HG03103 (cell line): ENCODE data around the gene SLC1A1.
A peak's percentile ranks its signal among the peaks of the same experiment; 100 is the strongest.
"Not testable (repeated sequence)": the region's sequence is repeated elsewhere in the genome, so short reads cannot be mapped to it uniquely, and the experiment has no call there.

Source experiments
- ATAC-seq: cut with Tn5 transposase; IDR thresholded peaks from one replicate; pipeline ENCODE4 v1.9.1; 2021; ENCODE audit warnings: low read depth; ENCODE audit not compliant: unreplicated experiment

SLC1A1 gene

GRCh38 chr9:4604678-4605095 lies 114.4 kb downstream of the SLC1A1 start:
- peak; percentile 71 for ATAC-seq

DNA sequence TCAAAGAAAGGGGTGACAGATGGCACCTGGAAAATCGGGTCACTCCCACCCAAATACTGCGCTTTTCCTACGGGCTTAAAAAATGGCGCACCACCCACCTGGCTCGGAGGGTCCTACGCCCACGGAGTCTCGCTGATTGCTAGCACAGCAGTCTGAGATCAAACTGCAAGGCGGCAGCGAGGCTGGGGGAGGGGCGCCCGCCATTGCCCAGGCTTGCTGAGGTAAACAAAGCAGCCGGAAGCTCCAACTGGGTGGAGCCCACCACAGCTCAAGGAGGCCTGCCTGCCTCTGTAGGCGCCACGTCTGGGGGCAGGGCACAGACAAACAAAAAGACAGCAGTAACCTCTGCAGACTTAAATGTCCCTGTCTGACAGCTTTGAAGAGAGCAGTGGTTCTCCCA lies 115.8 kb downstream of the SLC1A1 start:
- not testable (repeated sequence) for ATAC-seq

DNA sequence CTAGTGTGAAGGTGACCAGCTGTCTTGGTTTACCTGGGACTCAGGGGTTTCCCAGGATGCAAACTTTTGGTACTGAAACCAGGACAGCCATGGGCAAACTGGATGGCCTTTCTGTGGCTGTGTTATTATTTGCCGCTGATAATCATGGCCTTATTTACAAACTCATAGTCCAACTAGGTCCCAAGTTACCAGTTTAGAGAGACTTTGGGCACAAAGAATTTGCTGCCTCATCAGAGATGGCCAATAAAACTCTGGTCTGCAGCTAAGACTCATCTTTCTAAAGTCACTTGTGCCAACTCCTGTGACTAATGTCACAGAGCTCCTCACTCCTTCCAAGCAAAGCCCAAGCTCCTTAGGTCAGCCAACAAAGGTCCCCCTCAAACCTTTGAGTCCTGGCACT lies 124.4 kb downstream of the SLC1A1 start:
- no peak for ATAC-seq

- ATAC-seq: no peak
Observed at GRCh38 chr9:4615251-4615650, 125.0 kb downstream of the SLC1A1 start.

- no peak for ATAC-seq
Observed at GRCh38 chr9:4615778-4616177, 125.5 kb downstream of the SLC1A1 start.

- ATAC-seq: no peak
Observed at GRCh38 chr9:4617752-4618151, 127.5 kb downstream of the SLC1A1 start.

DNA sequence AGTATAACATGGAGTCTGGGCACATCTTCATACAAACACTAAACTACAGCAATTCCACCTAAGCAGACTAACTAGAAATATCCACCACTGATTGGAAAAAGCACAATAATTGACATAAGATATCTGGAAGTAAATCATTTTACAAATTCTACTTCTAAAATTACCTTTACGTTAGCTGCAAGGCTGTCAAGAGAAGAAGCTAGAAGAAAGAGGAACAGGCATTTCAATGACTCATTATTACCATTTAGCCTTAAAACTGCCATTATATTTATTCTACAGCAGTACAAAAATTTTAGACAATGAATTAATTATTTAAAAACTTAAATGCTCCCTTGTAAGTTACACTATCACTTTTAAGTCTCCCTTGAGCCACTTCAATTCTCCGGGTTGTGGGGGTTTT lies 128.4 kb downstream of the SLC1A1 start:
- no peak for ATAC-seq

DNA sequence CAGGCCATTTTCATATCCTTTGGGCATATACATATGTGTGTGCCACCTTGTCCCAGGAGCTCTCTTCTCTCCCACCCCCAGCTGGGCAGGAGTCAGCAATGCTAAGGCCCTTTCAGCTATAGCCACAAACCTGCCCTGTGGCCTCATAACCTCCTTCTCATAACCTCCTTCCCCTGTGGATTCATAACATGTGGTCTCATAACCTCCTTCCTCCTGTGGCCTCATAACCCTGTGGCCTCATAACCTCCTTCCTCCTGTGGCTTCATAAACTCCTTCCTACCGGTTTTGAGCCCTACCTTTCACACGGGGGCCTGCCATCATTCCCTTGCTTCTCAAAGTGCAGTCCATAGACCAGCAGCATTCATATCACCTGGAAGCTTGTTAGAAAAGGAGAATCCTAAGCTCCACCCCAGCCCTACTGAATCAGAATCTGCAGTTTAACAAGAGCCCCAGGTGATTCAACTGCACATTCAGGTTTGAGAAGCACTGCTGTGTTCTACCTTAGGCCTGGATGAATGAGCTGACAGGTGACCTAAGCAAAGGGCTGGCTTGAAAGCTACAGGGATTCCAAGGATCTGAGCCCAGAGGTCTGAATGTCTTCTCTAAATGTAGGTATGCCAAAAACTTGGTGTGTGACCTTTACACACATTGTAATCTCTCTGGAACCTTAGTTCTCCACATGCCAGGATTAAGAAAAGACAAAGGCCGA lies 129.9 kb downstream of the SLC1A1 start:
- no peak for ATAC-seq

DNA sequence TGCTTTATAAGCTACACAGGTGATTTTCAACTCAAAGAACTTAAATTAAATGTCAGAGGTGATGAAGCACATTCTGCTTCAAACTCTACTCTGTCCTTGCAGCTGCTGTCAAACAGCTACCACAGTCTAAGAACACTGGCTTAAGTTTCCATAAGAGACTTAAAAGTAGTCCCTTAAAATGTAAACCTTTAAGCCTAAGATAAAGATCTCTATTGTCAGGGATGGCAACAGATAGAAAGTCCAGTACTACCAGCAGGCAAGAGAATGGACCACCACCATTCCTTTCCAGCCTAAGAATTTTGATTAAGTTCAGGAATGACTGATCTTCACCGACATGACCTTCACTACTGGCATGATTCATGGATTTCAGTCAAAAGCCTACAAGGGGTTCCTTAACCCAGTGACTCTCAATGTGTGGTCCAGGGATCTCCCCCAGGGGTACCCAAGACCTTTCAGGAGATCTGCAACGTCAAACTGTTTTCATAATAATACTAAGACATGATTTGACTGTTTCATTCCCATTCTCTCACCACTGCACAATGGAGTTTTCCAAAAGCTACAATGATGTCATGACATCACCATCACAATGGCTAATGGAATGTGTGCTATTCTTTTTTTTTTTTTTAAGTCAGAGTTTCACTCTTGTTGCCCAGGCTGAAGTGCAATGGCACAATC lies 130.8 kb downstream of the SLC1A1 start:
- ATAC-seq: no peak

DNA sequence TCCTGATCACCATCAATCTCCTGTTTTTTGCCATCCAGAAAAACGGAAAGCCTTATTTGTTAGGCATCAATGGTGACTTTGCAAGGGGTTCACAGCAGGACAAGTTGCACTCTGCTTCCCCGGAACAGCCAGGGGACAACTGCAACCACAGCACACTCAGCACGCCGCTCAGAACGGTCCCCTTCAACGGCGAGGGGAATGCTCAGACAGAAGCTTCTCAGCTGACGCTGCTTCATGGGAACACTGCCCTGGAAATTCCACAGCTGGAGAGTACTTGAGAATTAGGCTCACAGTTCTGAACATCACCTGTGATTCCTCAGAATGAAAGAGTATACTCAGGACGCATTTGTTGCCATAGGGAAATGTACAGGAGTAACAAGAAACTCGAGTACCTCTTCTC lies 131.7 kb downstream of the SLC1A1 start:
- no peak for ATAC-seq

GRCh38 chr9:4630836-4631235 lies 140.6 kb downstream of the SLC1A1 start:
- no peak for ATAC-seq
